Measurements from ENCODE around the gene HEPHL1.

Gene HEPHL1

DNA sequence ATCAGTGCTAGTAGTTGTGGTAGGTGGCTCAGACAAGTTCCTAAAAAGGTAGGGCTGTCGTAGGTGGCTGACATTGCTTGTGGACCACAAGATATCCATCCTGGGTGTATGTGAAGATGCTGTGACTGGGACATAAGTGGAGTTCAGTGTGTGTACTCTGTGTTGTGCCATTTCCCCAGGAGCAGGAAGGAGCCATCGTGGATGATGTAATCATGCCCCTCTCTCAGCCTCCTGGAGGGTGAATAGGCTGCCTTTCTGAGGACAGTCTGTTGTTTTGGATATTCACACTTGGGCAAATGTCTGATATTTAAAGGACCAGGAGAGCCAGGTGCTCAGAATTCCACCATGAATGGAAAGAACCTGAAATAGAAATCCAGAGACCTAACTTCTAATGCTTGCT lies 2.7 kb downstream of the HEPHL1 start:
- no peak for DNase-seq

- no peak for DNase-seq
Observed at GRCh38 chr11:94024547-94024946, 3.4 kb downstream of the HEPHL1 start.

DNA sequence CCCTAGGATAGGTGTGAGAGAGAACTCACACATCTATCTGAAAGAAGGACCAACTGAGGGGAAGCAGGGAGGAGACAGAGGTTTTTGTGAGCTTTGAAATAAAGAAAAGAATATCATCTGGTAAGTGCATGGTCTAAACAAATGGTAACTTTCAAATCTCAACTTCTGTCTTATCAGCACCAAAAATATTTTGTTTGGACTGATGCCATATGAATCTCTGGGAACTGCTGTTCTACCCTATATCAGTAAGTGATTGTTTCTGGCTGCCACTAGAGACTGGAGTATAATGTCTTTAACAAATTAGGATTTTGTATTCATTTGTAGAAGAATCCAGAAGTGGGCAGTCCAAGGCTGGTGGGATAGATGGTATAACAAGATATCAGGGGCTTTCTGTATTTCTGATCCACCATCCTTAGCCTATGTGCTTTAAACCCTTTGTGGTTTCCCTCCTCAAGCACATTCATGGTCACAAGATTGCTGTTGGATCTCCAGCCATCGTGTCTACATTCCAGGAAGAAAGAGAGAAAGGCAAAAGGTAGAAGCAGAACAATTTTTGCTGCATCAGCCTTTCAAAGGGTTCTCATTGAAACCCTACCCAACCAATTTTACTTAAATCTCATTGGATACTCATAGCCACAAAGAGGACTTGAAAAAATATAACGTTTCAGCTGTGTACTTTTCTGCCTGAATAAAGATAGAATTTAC lies 4.7 kb downstream of the HEPHL1 start:
- DNase-seq: no peak

DNA sequence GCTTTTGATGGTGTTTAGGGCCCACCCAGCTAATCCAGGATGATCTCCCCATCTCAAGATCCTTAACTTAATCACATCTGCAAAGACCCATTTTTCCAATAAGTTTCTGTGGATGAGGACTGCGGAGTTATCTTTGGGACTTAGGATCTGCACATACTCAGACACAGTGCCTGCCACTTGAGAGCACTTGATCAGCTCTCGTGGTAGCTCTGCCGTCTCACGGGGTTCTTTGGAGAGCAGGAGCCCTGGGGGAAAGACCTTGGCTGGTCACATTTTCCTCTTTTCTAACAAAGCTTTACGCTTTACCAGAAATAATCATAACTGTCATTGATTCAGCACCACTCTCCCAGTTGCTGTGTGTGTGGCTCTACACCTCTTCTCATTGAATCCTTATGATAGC lies 6.1 kb downstream of the HEPHL1 start:
- DNase-seq: no peak

GRCh38 chr11:94028436-94028835 lies 7.3 kb downstream of the HEPHL1 start:
- no peak for DNase-seq

DNA sequence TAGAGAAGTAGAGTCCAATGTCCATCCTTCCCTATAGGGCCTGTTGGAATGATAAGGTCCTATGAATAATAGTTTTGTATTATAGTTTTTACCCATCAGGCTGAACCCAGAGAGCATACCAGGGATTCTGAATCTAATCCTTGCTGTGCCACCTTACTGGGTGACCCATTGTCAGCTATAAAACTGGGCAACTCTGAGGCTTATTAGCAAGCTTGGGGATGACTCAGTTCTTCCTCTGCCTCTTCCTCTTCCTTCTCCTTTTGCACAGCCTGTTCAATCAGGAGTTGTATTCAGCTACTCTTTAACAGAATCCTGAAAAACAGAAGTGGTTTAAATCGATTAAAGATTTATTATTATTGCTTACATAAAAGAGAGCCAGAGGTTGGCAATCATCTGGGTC lies 8.9 kb downstream of the HEPHL1 start:
- DNase-seq: no peak

- no peak for DNase-seq
Observed at GRCh38 chr11:94031625-94032024, 10.5 kb downstream of the HEPHL1 start.

DNA sequence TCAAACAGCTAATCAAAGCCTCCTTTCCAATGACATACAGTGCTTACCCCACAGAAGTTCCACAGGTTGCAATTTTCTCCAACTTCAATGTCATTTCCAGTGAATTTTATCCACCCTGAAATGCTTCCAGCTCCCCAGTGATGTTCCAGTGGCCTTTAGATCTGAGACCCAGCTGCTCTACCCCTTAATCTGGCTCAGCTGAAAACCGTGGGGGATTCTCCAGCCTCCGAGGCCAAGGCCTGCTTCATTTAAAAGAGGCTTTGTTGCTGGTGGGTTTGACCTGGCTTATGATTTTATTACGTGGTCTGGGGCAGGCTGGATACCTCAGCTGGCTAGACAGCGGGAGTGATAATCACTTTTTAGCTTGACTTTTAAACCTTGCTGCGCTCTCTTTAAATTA lies 10.9 kb downstream of the HEPHL1 start:
- no peak for DNase-seq

- no peak for DNase-seq
Observed at GRCh38 chr11:94032725-94033124, 11.6 kb downstream of the HEPHL1 start.

DNA sequence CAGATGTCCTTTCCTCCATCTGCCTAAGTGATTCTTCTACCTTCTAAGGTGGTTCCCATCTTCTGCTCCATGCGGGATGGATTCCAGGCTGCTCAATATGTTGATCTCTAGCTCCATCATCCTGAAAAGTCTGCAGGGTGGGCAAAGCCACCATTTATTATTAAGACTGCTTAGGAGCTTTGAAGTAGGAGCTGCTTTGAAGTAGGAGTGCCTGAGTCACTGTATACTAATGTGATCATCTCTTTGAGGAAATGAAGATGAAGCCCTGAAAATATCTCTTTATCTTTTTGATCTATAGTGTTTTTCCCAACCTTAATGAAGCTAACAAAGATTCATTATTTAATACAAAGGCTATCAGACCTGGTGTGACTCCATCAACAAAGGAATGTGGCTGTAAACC lies 13.1 kb downstream of the HEPHL1 start:
- no peak for DNase-seq

- DNase-seq: no peak
Observed at GRCh38 chr11:94036096-94036495, 14.9 kb downstream of the HEPHL1 start.

- no peak for DNase-seq
Observed at GRCh38 chr11:94043241-94043640, 22.1 kb downstream of the HEPHL1 start.

DNA sequence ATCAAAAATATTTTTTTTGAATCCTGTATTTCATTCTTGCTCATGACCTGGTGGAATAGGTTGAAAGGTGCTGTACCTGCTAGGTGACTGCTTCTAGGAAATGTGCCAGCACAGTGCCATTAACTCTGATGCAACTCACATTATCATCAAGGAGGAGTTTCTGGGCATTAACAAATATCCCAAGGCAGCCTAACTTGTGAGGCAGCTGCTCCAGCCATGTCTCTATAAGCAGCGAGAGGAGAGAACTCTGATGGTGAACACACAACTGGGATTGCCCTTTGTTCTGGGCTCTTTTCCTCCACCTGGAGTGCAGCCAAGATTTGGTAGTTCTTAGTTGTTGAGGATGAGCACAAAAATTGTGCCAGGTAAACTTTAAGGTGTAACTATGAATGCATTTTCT lies 25.6 kb downstream of the HEPHL1 start:
- DNase-seq: no peak

- DNase-seq: no peak
Observed at GRCh38 chr11:94048032-94048709, 27.0 kb downstream of the HEPHL1 start.

DNA sequence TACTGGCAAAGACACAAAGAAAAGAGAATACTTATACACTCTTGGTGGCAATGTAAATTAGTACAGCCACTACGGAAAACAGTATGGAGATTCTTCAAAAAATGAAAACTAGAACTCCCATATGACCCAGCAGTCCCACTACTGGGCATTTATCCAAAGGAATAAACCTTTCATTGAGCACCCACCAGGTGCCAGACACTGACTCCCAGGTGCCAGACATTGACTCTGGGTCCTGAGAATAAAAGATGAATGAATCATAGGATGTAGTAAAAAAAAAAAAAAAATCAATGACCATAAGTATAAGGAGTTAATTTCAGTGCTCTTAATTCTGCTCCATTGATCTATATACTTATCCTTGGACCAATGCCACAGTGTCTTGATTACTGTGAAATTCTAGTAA lies 28.2 kb downstream of the HEPHL1 start:
- no peak for DNase-seq

GRCh38 chr11:94058630-94059029 lies 37.5 kb downstream of the HEPHL1 start:
- no peak for DNase-seq

GRCh38 chr11:94059065-94059464 lies 37.9 kb downstream of the HEPHL1 start:
- no peak for DNase-seq

DNA sequence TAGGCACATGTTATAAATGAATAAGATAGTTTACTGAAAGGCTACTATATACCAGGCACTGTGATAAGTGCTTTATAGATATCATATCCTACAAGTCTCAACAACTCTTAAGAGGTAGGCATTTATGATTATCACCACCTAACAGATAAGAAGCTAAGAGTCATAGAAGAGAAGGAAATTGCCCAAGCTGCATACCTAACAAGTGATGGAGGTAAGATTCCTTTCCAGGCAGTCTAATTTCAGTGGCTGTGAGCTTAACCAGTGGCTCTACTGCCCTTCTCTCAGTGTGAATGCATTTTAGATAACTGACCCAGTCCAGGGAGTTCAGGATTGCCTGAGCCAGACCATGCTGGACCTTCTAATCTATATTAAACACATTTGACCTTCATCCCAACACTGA lies 39.2 kb downstream of the HEPHL1 start:
- DNase-seq: no peak

GRCh38 chr11:94062360-94062759 lies 41.2 kb downstream of the HEPHL1 start:
- DNase-seq: no peak

GRCh38 chr11:94066901-94067429 lies 45.8 kb downstream of the HEPHL1 start:
- DNase-seq: no peak

- no peak for DNase-seq
Observed at GRCh38 chr11:94068764-94069163, 47.6 kb downstream of the HEPHL1 start.

GRCh38 chr11:94077552-94078293 lies 56.6 kb downstream of the HEPHL1 start:
- no peak for DNase-seq

DNA sequence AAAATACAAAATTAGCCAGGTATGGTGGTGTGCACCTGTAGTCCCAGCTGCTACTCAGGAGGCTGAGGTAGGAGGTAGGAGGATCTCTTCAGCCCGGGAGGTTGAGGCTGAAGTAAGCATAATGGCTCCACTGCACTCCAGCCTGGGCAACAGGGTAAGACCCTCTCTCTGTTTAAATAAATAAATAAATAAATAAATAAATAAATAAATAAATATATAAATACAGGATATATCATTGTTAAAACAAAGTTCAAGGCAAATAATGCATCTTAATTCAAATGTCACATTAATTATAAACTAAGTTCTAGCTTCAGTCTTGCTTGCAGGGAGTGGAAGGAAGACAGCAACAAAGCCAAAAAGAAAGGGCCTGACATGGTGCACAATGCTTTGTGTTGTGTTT lies 63.0 kb downstream of the HEPHL1 start:
- DNase-seq: no peak

DNA sequence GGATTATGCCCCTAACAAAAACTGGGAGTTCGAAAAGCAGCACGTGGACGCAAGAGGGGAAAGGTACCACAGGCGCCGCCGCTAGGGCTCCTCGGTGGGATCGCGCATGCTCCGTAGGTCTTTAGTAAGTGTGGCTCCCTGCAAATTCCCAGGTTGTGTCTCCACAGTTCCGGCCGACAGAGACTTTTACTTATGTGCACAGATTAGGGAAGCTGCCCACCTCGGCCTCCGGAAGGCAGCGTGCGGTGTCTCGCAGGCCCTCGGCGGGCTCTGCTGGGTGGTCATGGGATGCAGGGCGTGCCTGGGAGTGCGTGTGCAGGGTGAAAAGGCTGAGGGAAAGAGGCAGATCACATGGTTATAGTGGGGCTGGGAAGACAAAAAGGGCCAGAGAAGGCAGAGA lies 67.8 kb downstream of the HEPHL1 start:
- no peak for DNase-seq
